Measurements from ENCODE around the gene LETMD1. TPM values are rescaled to one million over a fixed set of nuclear protein-coding genes. Genes with fewer than 3 reads are reported as not detected.
A peak's percentile ranks its signal among the peaks of the same experiment; 100 is the strongest.

Gene LETMD1
- total and polyA plus RNA-seq, 7 experiments from 2014 or later: 32.4 to 101 (median 69.5) TPM

DNA sequence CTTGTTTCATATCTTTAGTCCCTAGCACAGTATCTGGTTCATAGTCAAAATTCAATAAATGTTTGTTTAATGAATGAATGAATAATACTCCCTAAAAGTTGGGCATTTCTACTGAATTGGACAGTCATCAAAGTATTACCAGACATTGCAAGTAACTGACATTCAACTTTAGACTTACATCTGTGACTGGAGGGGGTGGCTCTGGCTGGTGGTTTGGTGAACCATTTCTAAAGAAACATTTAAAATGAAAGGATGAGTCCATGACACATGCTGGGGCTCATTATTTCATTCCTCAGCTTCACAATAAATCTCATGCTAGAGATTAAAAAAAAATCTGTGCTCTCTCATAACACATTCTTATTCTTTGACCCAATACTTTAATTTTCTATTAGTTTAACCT, 55.9 kb downstream of the LETMD1 start:
- Mint-ChIP-seq H3K36me3 (peaks cover 0 to 67% (median 30%) of the 10 kb centered on the region in 5 donors), H3K4me3 (no peak overlapping the region), H3K27ac (peak overlapping the region in 1 of 9 donors; percentile 9)

DNA sequence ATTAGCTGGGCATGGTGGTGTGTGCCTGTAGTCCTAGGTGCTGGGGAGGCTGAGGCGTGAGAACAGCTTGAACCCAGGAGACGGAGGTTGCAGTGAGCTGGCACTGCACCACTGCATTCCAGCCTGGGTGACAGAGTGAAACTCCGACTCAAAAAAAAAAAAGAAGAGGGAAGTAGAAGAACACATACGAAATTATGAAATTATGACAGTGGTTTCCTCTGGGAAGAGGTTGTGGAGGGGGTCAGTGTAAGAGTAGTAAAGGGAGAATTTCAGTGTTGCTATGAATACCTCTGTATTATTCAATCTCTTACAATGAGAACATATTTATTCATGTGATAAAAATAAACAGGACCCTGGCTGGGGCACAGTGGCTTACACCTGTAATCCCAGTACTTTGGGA, 60.0 kb downstream of the LETMD1 start:
- Mint-ChIP-seq H3K9me3 (no peaks in the 10 kb centered on the region), H3K27ac (no peak overlapping the region), H3K4me3 (no peak overlapping the region), H3K27me3 (no peaks in the 10 kb centered on the region), H3K36me3 (peaks cover under 1 to 57% (median 23%) of the 10 kb centered on the region in 5 donors), H3K4me1 (peaks cover 0 to 2% (median 0%) of the 10 kb centered on the region in 7 donors)
- intact Hi-C loops (cut with micrococcal nuclease): no loop called here
- Histone ChIP-seq H3K27ac (ENCODE audit: low read depth, low read length) (no peak overlapping the region), H3K4me3 (ENCODE audit: low read length) (no peak overlapping the region), H3K36me3 (ENCODE audit: control insufficient read depth in 2 of 3, insufficient read depth in 3 of 3, low read length in 3 of 3) (peaks cover 15 to 60% (median 19%) of the 10 kb centered on the region in 3 experiments), H3K9me3 (ENCODE audit: control insufficient read depth in 2 of 3, low read length in 3 of 3) (no peaks in the 10 kb centered on the region), H3K4me1 (ENCODE audit: control insufficient read depth in 2 of 2, insufficient read depth in 2 of 2, low read length in 2 of 2) (no peaks in the 10 kb centered on the region), H3K27me3 (ENCODE audit: control insufficient read depth in 2 of 2, insufficient read depth in 2 of 2, low read length in 2 of 2) (no peaks in the 10 kb centered on the region)
- ChIA-PET POLR2A (no interaction called here), CTCF (no interaction called here)
- DNase-seq (no peak), ATAC-seq (no peak)

More for the DNA sequence above, 55.9 kb downstream of the LETMD1 start:
- no peak overlapping the region for H3K27ac ChIP-seq (ENCODE audit: low read depth, low read length)
- no peaks in the 10 kb centered on the region for H3K4me1 ChIP-seq (ENCODE audit: control insufficient read depth in 2 of 2, insufficient read depth in 2 of 2, low read length in 2 of 2)
- H3K4me3 ChIP-seq (ENCODE audit: low read length): no peak overlapping the region
- no peaks in the 10 kb centered on the region for H3K27me3 ChIP-seq (ENCODE audit: control insufficient read depth in 2 of 2, insufficient read depth in 2 of 2, low read length in 2 of 2)
- H3K27me3 Mint-ChIP-seq: no peaks in the 10 kb centered on the region
- intact Hi-C loops (cut with micrococcal nuclease): loop anchor here in 1 of 2 donors (1.0 kb wide), 1 partner anchor 43 kb away; no protein-coding TSS in a partner anchor
- H3K9me3 Mint-ChIP-seq: no peaks in the 10 kb centered on the region
- peaks cover 9 to 66% (median 41%) of the 10 kb centered on the region in 3 experiments for H3K36me3 ChIP-seq (ENCODE audit: control insufficient read depth in 2 of 3, insufficient read depth in 3 of 3, low read length in 3 of 3)
- DNase-seq (no peak), ATAC-seq (no peak)
- no peaks in the 10 kb centered on the region for H3K9me3 ChIP-seq (ENCODE audit: control insufficient read depth in 2 of 3, low read length in 3 of 3)
- CTCF ChIA-PET: no interaction called here
- H3K4me1 Mint-ChIP-seq: no peaks in the 10 kb centered on the region
- POLR2A ChIA-PET: interaction anchor here (0.7 kb wide), 1 partner anchor 70 kb away, joined by 3 read pairs; no protein-coding TSS in a partner anchor

Other genes starting within 250 kb of the LETMD1 start
- not detected for gene TMPRSS12, start 205.4 kb upstream of the LETMD1 start, total RNA-seq
- not detected for gene TMPRSS12, start 205.4 kb upstream of the LETMD1 start, polyA plus RNA-seq
- gene HIGD1C, start 95.8 kb upstream of the LETMD1 start, total RNA-seq: not detected
- not detected for gene HIGD1C, start 95.8 kb upstream of the LETMD1 start, polyA plus RNA-seq
- gene SLC11A2, start 21.9 kb upstream of the LETMD1 start, total RNA-seq: 10 to 100 TPM; 49.3 to 65.4 (median 61.0) TPM
- gene SLC11A2, start 21.9 kb upstream of the LETMD1 start, polyA plus RNA-seq: 10 to 100 TPM; 14.0 to 24.6 TPM
- 10 to 100 TPM; 20.0 to 38.7 (median 23.4) TPM for gene CSRNP2, start 35.3 kb downstream of the LETMD1 start, total RNA-seq
- gene CSRNP2, start 35.3 kb downstream of the LETMD1 start, polyA plus RNA-seq: 1 to 10 TPM; 2.7 to 6.9 TPM
- 10 to 100 TPM; 23.4 to 42.3 (median 36.6) TPM for gene TFCP2, start 124.8 kb downstream of the LETMD1 start, total RNA-seq
- gene TFCP2, start 124.8 kb downstream of the LETMD1 start, polyA plus RNA-seq: 10 to 100 TPM; 10.8 to 16.6 TPM
- 10 to 100 TPM in 4 of 5 experiments, 1 to 10 TPM in 1; 5.1 to 85.5 (median 33.5) TPM for gene POU6F1, start 169.7 kb downstream of the LETMD1 start, total RNA-seq
- 1 to 10 TPM; 1.8 to 4.7 TPM for gene POU6F1, start 169.7 kb downstream of the LETMD1 start, polyA plus RNA-seq
- 100 to 1,000 TPM; 231 to 306 (median 271) TPM for gene DAZAP2, start 190.5 kb downstream of the LETMD1 start, total RNA-seq
- gene DAZAP2, start 190.5 kb downstream of the LETMD1 start, polyA plus RNA-seq: 1,000 to 10,000 TPM; 1,567 to 1,584 TPM
- gene SMAGP, start 222.1 kb downstream of the LETMD1 start, total RNA-seq: 1 to 10 TPM; 1.5 to 7.4 (median 4.2) TPM
- gene SMAGP, start 222.1 kb downstream of the LETMD1 start, polyA plus RNA-seq: 10 to 100 TPM; 10.6 to 16.2 TPM